ENCODE measurements around the gene GHDC. TPM values are rescaled to one million over a fixed set of nuclear protein-coding genes. Genes with fewer than 3 reads are reported as not detected.

Gene GHDC
- total RNA-seq, 1 donor, result 14.8 TPM

- no peak for TF ChIP-seq CTCF (IDR thresholded peaks at IDR 0.05; ENCODE audit: insufficient read depth, low read length)
These were observed 15.5 kb downstream of the GHDC start for GRCh38 chr17:42178817-42179216.

GRCh38 chr17:42177684-42178083 lies 16.6 kb downstream of the GHDC start:
- DNase-seq (ENCODE audit: low read depth), result no peak
- H3K4me3 ChIP-seq (ENCODE audit: low read depth, low read length), result no peak overlapping the region
- TF ChIP-seq CTCF (IDR thresholded peaks at IDR 0.05; ENCODE audit: insufficient read depth, low read length), result no peak

More at GRCh38 chr17:42178817-42179216, 15.5 kb downstream of the GHDC start:
- no peak overlapping the region for H3K4me3 ChIP-seq (ENCODE audit: low read depth, low read length)
- DNase-seq (ENCODE audit: low read depth), result no peak

DNA sequence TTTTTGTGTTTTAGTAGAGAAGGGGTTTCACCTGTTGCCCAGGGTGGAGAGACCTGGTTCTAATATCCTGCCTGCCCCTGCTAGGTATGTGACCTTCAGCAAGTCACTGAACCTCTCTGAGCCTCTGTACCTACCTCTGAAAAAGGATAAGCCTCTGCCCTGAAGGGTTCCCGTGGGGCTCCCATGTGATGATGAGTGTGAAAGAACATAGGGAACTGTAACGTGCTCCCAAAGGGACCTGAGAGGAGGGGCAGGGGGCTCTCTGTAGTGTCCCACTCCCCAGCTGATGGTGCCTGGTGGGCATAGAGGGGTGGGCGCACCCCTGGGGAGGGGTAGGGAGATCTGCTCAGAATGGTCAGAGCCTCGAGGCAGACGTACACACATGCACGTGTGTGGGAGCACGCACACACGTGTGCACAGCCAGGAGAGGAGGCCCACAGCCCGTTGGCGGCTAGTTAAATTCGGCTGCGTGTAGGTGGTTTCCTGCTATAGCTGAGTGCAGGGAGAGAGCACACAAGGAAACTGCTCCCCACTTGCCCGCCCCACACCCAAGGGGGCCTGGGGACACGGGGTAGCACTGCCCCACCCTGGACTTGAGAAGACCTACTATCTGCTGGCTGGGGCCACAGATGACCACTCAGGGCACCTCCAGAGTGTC lies 20.0 kb downstream of the GHDC start:
- no peak for DNase-seq (ENCODE audit: low read depth)
- TF ChIP-seq CTCF (IDR thresholded peaks at IDR 0.05; ENCODE audit: insufficient read depth, low read length), result no peak
- no peak overlapping the region for H3K4me3 ChIP-seq (ENCODE audit: low read depth, low read length)

DNA sequence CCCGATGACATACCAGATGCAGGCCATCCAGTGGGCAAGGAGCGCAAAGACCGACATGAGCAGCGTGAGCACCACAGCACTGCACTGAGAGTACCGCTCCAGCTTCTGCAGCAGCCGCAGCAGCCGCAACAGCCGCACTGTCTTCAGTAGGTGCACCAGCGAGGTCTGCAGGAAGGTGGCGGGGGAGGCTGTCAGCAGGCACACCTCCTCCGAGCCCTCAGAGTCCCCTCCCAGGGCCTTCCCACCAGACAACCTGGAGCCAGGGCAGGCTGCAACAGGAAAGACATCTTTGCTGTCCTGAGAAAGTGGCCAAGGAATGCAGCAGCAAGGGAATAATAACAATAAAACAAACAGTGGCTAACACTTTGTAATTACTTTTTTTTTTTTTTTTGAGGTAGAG lies 22.5 kb downstream of the GHDC start:
- no peak for TF ChIP-seq CTCF (IDR thresholded peaks at IDR 0.05; ENCODE audit: insufficient read depth, low read length)
- DNase-seq (ENCODE audit: low read depth), result no peak
- no peak overlapping the region for H3K4me3 ChIP-seq (ENCODE audit: low read depth, low read length)

DNA sequence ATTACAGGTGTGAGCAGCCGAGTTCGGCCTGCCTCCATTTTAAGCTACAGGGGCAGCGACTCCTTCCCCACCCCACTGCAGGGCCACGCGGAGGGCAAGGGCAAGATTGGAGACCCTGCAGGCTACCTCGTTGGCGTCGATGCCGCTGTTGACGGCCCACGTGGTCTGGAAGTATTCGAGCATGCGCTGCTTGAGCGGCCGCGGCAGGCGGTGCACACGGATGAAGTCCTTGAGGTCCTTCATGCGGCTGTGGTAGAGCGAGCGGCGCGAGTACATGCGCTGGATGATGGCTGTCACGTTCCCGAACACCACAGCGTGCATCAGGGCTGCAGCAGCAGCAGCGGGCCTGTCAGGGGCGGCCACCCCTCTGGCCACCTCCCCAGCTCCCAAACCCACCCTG lies 24.9 kb downstream of the GHDC start:
- DNase-seq (ENCODE audit: low read depth), result no peak
- TF ChIP-seq CTCF (IDR thresholded peaks at IDR 0.05; ENCODE audit: insufficient read depth, low read length), result no peak
- H3K4me3 ChIP-seq (ENCODE audit: low read depth, low read length), result no peak overlapping the region

DNA sequence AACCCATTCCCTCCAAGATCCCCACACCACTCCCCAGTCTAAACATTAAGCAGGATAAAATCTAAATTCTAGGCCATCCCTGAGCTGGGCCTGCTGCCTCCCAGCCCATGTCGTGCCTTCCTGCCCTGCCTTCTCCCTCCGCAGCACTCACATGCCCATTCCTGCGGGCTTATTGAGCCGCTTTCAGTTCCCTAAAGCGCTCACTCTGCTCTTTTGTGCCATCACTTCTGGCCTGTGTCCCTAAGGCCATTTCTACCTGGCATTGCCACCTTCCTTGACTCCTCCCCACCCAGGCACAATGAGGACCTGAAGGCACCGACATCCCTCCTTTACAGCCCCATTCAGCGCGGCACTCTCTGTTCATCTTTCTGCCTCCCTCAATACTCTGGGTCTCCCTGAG lies 26.5 kb downstream of the GHDC start:
- no peak overlapping the region for H3K4me3 ChIP-seq (ENCODE audit: low read depth, low read length)
- TF ChIP-seq CTCF (IDR thresholded peaks at IDR 0.05; ENCODE audit: insufficient read depth, low read length), result no peak
- DNase-seq (ENCODE audit: low read depth), result no peak

DNA sequence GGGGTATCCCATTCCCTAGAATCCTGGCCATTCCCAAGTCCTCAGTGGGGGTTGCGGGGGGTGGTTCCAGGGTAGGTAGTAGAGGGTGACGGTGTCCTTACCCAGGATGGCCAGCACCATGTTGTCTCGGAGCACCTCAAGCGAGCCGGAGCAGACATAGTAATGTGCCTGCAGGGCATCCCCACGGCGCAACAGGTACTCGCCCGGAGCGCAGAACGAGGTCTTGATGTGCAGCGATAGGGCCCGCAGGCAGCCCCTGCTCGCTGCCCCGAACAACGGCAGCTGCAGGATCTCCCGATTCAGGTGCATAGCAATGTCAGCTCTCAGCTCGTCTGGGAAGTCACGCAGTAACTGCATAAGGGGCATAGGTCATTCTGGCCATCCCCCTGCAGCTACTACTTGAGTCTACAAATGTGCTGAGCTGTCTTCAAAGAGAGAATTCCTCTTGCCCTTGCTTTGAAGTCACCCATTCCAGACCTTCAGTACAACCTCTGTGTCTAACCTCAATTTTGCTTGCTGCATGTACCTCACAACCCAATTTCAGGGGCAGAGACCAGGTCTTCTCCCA lies 28.0 kb downstream of the GHDC start:
- H3K4me3 ChIP-seq (ENCODE audit: low read depth, low read length), result no peak overlapping the region
- DNase-seq (ENCODE audit: low read depth), result no peak
- TF ChIP-seq CTCF (IDR thresholded peaks at IDR 0.05; ENCODE audit: insufficient read depth, low read length), result no peak

Measured in fibroblast of the aortic adventitia (primary cell).